HG03064 (cell line): ENCODE data around the gene CFAP99.
A peak's percentile ranks its signal among the peaks of the same experiment; 100 is the strongest.

Experiments used
- ATAC-seq: cut with Tn5 transposase; IDR thresholded peaks from one replicate; pipeline ENCODE4 v1.9.1; 2021; ENCODE audit warnings: low read depth; ENCODE audit not compliant: unreplicated experiment

The CFAP99 gene

GRCh38 chr4:2497931-2498330, 79.2 kb downstream of the CFAP99 start:
- peak; percentile 88 for ATAC-seq

GRCh38 chr4:2500547-2500946, 81.8 kb downstream of the CFAP99 start:
- no peak for ATAC-seq

- ATAC-seq, result no peak
These were observed 82.4 kb downstream of the CFAP99 start for GRCh38 chr4:2501034-2501594.

- no peak for ATAC-seq
These were observed 85.1 kb downstream of the CFAP99 start for GRCh38 chr4:2503809-2504208.

GRCh38 chr4:2507259-2507658, 88.5 kb downstream of the CFAP99 start:
- no peak for ATAC-seq

GRCh38 chr4:2507855-2508254, 89.1 kb downstream of the CFAP99 start:
- ATAC-seq, result no peak

- no peak for ATAC-seq
These were observed 91.8 kb downstream of the CFAP99 start for GRCh38 chr4:2510351-2511259.

- no peak for ATAC-seq
These were observed 92.9 kb downstream of the CFAP99 start for GRCh38 chr4:2511645-2512131.
